ENCODE data around the gene RNF151.

The RNF151 gene

DNA sequence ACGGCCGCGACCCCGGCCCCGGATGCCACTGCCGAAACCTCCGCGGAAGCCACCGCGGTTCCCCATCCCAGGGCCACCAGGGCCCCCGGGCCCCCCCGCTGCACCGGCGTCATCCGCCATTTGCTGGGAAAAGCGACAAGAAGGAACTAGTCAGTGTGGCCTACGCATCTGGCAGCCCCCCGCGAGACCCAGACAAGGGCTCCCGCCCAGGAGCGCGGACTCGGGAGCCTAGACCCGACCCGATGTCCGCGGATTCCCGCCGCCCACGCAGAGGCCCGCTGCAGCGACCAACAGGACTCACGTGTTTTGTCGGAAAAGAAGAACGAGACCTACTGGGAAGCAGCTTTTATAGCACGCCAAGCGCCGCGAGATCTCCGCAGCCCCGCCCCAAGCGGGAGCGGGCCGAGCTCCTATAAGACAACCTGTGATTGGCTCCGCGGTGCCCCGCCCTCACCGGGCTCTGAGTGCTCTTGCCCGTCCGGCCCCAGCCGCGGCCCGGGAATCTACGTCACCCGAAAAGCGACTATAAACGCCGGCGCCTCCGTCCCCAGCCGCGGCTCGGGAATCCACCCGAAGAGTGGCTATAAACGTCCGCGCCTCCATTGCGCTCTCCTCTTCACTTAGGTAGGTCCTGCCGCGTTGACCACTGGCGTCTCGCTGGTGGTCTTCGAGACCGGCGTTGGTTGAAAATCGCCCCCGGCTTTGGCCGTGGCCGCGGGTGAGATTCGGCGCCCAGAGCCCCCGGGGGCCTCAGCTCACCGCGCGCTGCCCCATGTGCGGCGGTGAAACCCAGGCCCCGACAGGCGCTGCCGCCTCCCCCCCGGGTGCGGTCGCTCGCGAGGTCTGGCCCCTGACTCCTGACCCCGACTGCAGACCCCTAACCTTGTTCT lies 1.9 kb upstream of the RNF151 start, which contains the start of gene RPS2:
TSS of gene RPS2 (minus strand) at position 321 of the 890 bp plus-strand sequence. CDS start at position 120, 201 bp downstream.
- H3K27ac ChIP-seq, result peak within 1 kb of the TSS; percentile 97
- TF ChIP-seq, protein P1, sequence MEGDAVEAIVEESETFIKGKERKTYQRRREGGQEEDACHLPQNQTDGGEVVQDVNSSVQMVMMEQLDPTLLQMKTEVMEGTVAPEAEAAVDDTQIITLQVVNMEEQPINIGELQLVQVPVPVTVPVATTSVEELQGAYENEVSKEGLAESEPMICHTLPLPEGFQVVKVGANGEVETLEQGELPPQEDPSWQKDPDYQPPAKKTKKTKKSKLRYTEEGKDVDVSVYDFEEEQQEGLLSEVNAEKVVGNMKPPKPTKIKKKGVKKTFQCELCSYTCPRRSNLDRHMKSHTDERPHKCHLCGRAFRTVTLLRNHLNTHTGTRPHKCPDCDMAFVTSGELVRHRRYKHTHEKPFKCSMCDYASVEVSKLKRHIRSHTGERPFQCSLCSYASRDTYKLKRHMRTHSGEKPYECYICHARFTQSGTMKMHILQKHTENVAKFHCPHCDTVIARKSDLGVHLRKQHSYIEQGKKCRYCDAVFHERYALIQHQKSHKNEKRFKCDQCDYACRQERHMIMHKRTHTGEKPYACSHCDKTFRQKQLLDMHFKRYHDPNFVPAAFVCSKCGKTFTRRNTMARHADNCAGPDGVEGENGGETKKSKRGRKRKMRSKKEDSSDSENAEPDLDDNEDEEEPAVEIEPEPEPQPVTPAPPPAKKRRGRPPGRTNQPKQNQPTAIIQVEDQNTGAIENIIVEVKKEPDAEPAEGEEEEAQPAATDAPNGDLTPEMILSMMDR (conservative IDR thresholded peaks at IDR 0.05), result no peak
- peak; percentile 75 for TF ChIP-seq ZFX (IDR thresholded peaks at IDR 0.05)

DNA sequence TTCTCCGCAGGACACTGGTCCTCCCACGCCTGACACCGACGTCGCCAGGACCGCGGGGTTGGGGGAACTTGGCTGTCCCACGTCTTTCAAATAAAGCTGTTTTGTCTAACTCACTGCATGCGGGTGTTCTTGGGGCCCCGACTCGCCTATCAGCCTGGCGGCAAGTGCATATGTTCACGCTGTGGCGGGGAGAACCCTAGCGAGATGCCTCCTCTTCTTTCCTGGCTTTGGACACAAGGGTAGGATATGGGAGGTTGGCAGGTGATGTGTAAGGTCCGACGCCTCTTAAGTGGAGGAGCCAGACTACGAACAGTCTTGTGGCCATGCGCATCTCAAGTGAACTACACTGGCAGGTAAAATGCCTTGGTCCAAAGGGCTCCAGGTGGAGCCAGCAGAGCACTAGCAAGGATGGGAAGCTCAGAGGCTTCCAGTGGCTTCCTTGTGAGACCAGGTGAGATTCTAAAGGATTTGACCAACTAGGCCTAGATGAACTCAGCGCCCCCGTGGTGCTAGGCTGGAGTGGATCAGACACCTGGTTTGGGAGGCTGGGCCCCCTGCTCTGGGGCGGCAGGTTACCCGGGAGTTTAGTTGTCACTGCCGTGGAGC lies 1.2 kb upstream of the RNF151 start:
- H3K27ac ChIP-seq, result peak overlapping the region; percentile 97
- no peak for TF ChIP-seq ZFX (IDR thresholded peaks at IDR 0.05)
- TF ChIP-seq, protein P1 (conservative IDR thresholded peaks at IDR 0.05), result no peak

DNA sequence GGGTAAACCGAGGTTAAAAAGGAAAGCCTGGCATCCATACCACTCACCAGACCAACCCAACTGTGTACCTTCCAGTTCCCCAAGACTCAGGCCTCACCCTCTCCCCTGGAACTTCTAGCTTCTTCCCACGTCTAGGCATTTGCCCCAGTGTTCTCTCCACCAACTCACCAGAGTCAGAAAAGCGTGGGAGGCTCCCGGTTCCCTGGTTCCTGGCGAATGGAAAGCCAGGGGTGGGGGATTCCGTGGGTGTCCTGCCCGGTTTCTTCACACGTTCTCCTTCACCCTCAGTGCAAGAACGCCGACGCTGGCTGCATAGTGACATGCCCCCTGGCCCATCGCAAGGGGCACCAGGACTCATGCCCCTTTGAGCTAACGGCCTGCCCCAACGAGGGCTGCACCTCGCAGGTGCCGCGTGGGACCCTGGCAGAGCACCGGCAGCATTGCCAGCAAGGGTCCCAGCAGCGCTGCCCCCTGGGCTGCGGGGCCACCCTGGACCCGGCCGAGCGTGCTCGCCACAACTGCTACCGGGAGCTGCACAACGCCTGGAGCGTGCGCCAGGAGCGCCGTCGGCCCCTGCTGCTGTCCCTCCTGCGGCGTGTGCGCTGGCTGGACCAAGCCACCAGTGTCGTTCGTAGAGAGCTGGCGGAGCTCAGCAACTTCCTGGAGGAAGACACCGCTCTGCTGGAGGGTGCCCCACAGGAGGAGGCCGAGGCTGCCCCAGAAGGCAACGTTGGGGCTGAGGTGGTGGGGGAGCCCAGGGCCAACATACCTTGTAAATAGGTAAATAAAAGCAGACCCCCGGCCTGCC lies 1.7 kb downstream of the RNF151 start:
- TF ChIP-seq, protein P1 (conservative IDR thresholded peaks at IDR 0.05), result no peak
- TF ChIP-seq ZFX (IDR thresholded peaks at IDR 0.05), result no peak
- H3K27ac ChIP-seq, result no peak overlapping the region

DNA sequence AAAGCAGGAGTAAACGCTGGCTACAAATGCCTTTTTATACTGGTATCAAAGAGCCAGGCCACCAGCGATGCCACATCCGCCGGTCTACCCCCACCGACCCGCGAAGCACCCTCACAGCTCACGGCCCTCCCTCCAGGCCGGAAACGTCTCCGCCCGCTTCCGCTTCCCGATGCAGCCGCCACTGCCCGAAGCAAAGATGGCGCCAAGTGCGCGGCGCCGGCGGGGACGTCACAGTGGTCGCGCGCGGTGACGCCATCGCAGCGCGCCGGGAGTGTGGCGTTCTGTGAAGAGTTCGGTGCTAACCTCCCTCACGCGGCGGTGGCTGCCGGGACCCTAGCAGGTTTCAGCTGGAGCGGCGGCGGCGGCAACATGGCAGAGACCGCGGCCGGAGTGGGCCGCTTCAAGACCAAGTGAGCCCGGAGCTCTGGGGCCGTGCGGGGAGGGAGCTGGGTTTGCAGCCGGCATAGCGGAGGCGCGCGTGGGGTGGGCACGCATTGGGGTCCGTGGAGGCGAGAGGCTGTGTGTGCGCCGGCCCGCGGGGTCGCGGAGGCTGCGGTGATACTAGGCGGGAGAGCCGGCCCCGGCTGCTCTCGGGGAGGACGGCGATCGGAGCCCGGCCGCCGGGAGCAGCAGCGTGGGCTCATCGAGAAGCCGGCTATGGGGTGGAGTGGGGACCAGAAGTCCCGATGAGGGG lies 5.3 kb downstream of the RNF151 start, which contains the start of gene TBL3:
TSS of gene TBL3 (plus strand) at position 258 of the 694 bp plus-strand sequence. CDS start at position 370, 112 bp downstream.
- peak within 1 kb of the TSS; percentile 89 for H3K27ac ChIP-seq
- peak; percentile 22; the same call in 1 of the 2 replicates for TF ChIP-seq ZFX (IDR thresholded peaks at IDR 0.05)
- TF ChIP-seq, protein P1 (conservative IDR thresholded peaks at IDR 0.05), result no peak

DNA sequence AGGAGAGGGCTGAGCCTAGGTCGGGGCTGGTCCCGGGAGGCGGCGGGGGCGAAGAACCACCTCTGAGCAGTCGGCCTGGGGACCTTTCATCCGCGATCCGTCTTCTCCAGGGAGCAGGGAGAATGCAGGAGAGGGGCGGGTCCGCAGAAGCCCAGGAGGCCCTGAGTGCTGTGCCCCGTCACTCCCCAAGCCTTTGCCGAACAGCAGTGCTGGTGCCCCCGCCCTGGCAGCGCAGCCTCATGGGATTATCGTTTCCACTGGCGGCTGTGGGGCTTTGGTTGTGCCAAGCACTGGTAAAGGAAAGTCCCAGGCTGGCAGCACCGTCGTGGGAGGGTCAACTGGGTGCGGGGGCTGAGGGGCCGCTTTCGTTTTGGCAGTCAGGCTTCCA lies 5.8 kb downstream of the RNF151 start:
- H3K27ac ChIP-seq, result peak overlapping the region; percentile 89
- no peak for TF ChIP-seq ZFX (IDR thresholded peaks at IDR 0.05)
- TF ChIP-seq, protein P1 (conservative IDR thresholded peaks at IDR 0.05), result no peak

DNA sequence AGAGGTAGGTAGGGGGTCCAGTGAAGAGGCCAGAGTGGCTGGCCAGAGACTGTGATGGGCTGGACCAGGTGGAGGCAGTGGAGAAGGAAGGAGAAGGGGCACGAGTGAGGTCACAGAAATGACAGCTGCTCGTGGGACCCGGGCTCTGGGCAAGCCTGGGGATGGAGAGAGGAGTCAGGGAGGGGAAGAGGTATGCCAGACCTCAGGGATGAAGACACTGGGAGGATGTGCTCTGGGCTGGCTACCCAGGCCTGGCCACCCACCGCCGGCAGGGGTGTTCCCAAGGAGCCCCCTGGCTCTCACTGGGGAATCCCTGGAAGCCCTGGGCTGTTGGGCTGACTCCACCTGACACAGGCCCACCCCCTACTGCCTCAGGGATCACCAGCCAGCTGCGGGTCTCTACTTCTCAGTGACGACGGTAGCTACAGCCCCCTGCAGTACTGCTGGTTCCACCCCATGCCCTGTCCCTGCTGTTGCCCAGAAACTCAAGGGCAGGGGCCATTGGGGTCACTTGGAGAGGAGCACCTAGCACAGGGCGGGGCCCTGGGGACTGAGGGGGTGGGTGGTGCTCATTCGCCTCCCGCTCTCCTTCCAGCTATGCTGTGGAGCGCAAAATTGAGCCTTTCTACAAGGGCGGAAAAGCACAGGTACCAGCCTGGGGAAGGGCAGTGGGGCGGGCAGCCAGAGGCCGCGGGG lies 7.0 kb downstream of the RNF151 start:
- H3K27ac ChIP-seq, result no peak overlapping the region; the same call in 1 of the 2 replicates

More for the DNA sequence above, 7.0 kb downstream of the RNF151 start:
- TF ChIP-seq ZFX (IDR thresholded peaks at IDR 0.05), result no peak
- TF ChIP-seq, protein P1 (conservative IDR thresholded peaks at IDR 0.05), result no peak
